GM18858 (cell line): ENCODE measurements around the gene TNFSF12.

Source experiments
- ATAC-seq: cut with Tn5 transposase; IDR thresholded peaks from one replicate; pipeline ENCODE4 v1.9.1; 2021; ENCODE audit not compliant: unreplicated experiment

Gene TNFSF12

DNA sequence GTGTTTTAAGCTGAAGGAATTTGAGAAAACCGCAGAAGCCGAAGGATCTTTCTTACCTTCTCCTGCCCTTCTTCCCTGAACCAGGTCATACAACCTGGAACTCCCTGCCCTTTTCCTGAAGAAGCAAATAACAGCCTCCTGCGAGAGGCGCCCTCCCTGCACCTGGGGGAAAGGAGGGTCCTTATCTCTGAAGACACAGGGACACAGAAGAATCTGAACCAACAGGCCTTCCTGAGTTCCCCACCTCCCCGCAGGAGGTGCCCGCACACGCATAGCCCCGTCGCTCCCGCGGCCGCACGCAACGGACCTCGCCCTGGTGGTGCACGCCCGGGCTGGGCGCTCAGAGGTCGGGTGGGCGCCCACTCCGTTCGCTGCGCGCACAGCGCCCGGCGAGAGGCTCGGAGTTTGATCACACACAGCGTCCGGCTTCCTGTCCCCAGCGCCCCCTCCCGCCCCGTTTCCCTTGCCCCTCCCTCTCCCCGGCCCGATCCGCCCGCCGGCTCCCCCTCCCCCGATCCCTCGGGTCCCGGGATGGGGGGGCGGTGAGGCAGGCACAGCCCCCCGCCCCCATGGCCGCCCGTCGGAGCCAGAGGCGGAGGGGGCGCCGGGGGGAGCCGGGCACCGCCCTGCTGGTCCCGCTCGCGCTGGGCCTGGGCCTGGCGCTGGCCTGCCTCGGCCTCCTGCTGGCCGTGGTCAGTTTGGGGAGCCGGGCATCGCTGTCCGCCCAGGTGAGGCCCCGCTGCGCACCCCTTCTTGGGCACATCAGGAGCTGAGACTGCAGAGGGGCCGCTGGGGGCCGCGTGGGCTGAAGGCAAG lies at the start of gene TNFSF12:
Gene TNFSF12, plus strand, starts transcription at position 474 of the 816 bp plus-strand sequence. Its CDS starts 96 bp downstream, at position 570.
- no peak for ATAC-seq

GRCh38 chr17:7499161-7499560 lies 49.7 kb upstream of the TNFSF12 start:
- ATAC-seq = no peak

DNA sequence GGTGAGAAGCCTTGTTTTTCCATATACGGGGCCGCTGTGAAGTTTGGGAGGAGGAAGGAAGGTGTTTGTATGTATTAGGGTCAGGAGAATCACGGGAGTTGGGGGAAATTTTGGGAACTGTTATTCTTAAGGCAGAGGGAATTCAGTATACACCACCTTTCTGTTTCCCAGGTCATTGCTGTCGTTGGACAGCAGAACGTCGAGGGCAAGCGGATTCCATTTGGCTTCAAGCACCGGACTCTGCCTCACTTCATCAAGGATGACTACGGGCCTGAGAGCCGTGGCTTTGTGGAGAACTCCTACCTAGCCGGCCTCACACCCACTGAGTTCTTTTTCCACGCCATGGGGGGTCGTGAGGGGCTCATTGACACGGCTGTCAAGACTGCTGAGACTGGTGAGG lies 47.1 kb upstream of the TNFSF12 start:
- ATAC-seq = no peak

- ATAC-seq = no peak
Measured at GRCh38 chr17:7502171-7502847, 46.5 kb upstream of the TNFSF12 start.

GRCh38 chr17:7502987-7503386 lies 45.9 kb upstream of the TNFSF12 start:
- ATAC-seq = no peak

DNA sequence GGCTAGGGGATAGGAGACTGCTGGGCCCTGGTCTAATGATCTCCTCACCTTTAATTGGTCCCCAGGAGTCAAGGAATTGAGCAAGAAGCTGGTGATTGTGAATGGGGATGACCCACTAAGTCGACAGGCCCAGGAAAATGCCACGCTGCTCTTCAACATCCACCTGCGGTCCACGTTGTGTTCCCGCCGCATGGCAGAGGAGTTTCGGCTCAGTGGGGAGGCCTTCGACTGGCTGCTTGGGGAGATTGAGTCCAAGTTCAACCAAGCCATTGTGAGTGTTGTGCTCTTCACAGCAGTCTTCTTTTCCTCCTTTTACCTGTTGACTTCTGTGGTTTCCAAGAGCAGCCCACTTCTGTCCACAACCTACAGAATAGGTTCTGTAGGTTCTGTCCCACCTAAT lies 45.3 kb upstream of the TNFSF12 start:
- no peak for ATAC-seq

DNA sequence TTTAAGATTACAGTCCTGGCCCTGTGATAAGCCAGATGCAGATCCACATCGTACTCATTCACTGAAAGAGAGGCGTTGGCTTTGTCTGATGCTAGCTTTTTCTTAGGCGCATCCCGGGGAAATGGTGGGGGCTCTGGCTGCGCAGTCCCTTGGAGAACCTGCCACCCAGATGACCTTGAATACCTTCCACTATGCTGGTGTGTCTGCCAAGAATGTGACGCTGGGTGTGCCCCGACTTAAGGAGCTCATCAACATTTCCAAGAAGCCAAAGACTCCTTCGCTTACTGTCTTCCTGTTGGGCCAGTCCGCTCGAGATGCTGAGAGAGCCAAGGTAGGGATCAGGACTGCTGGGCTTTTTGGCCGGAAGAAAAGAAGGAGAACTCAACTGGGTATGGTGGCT lies 40.7 kb upstream of the TNFSF12 start:
- ATAC-seq = no peak

GRCh38 chr17:7508846-7509245 lies 40.0 kb upstream of the TNFSF12 start:
- ATAC-seq = no peak

GRCh38 chr17:7509937-7510336 lies 38.9 kb upstream of the TNFSF12 start:
- no peak for ATAC-seq

DNA sequence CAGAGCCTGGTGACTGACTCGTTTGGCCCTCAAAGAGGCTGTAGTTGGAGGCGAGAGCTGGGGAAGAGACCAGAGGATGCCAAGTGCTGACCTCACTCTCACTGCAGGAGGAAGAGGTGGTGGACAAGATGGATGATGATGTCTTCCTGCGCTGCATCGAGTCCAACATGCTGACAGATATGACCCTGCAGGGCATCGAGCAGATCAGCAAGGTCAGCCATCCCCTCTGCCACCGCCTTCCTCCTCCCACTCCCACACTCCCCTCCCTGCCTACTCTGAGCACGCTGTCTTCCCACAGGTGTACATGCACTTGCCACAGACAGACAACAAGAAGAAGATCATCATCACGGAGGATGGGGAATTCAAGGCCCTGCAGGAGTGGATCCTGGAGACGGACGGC lies 37.8 kb upstream of the TNFSF12 start:
- no peak for ATAC-seq

DNA sequence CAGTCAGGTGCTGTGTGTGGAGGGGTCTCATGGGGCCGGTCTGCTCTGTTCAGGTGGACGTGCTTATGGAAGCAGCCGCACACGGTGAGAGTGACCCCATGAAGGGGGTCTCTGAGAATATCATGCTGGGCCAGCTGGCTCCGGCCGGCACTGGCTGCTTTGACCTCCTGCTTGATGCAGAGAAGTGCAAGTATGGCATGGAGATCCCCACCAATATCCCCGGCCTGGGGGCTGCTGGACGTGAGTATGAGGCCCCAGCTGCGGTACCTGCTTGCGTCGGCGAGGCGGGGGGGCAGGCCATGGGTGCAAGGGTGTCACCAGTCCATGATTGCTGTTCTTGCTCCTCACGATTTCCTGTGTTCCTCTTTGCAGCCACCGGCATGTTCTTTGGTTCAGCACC lies 36.8 kb upstream of the TNFSF12 start:
- ATAC-seq = no peak

- ATAC-seq = no peak
Measured at GRCh38 chr17:7512824-7513540, 35.9 kb upstream of the TNFSF12 start.

GRCh38 chr17:7513850-7514419 lies 34.9 kb upstream of the TNFSF12 start:
- no peak for ATAC-seq

DNA sequence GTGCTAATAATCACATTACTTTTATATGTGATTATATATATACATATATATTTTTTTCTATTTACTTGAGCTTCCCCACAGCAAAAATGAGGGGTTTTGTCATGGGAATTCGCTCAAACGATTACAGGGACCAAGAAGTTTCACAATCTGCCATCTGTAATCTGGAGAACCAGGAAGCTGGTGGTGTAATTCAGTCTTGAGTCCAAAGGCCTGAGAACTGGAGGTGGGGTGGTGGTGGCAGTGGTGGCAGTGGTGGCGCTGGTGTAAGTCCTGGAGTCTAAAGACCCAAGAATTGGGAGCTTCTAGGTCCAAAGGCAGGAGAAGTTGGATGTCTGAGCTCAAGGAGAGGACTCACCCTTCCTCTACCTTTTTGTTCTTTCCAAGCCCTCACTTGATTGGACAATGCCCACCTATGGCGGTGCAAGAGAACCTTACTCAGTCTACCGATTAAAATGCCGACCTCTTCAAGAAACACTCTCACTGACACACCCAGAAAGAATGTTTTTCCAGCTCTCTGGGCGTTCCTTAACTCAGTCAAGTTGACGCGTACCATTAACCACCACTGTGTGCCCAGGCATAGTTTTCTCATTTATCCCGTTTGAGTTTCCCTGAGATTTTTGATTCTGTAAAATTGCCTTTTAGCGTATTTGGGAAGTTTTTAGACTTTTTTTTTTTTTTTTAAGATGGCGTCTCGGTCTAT lies 32.8 kb upstream of the TNFSF12 start:
- no peak for ATAC-seq

- ATAC-seq = no peak
Measured at GRCh38 chr17:7523033-7523432, 25.8 kb upstream of the TNFSF12 start.

DNA sequence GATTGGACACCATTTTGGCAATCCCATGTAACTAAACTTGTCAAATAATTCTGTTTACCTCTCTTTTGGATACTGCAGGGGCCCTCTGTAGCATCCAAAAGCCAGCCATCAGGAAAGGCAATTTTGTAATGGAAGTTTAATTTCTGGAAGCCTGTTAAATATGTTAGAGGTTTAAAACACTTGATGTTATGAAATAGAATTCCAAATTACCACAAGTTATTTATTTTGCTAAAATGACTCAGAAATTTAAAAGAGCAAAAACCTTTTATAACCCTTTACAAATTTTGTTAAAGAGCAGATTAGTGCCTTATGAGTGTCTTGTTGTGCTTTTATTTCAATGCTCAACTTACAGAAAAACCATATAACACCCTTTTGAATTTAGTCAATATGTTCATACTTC lies 20.0 kb upstream of the TNFSF12 start:
- no peak for ATAC-seq

- ATAC-seq = no peak
Measured at GRCh38 chr17:7530023-7530900, 18.6 kb upstream of the TNFSF12 start.

GRCh38 chr17:7538050-7538449 lies 10.8 kb upstream of the TNFSF12 start:
- ATAC-seq = no peak

DNA sequence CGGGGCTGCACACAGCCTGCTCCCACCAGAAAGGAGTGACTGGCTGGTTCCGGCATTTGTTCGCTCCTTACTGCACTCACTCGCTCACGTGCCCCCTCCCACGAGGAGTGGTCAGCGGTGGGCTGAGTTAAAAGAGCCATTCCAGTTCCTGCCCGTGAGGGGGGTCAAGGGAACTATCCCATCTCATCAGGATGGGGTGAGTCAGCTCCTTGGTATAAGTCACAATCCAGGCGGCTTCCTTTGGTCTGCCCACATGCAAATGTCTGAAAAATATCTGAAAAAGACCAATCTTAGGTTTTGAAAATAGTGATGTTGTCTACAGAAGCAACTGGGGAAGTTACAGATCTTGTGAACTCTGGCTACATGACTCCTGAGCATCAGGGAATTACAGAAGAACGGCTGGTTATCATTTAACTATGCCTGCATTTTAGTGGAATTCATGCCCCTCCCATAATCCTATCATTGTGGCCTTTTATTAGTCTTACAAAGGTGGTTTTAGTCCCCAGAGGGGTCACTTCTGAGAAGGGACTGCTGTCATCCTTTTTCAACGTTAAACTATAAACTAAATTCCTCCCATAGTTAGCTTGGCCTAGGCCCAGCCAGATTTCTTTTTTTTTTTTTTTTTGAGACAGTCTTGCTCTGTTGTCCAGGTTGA lies 9.8 kb upstream of the TNFSF12 start:
- no peak for ATAC-seq
